Right kidney (tissue), 1 donor: ENCODE data around the gene TNIK.

Source experiments
- DNase-seq: peaks from one replicate; pipeline ENCODE4 v3.0.0-alpha.2; 2016

The TNIK gene

DNA sequence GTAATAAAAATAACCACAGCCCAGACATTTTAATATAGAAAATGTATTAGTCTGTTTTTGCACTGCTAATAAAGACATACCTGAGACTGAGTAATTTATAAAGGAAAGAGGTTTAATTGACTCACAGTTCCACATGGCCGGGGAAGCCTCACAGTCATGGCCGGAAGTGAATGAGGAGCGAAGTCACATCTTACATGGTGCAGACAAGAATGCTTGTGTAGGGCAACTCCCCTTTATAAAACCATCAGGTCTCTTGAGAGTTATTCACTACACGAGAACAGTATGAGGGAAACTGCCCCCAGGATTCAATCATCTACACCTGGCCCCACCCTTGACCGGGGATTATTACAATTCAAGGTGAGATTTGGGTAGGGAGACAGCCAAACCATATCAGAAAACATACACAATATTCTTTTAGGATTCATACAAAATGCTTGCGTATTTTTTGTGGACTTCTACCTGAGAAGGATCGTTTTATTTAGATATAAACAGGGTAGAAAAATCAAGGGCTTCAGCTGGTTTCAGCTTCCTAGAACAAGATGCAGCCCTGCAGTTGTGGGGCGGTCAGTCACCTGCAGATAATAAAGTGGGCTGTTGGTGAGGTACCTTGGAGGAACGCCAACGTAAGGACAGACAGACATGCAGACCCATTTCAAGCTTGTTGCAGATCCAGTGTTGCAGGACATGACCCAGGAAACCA is 101.9 kb downstream of the TNIK start:
- no peak for DNase-seq

DNA sequence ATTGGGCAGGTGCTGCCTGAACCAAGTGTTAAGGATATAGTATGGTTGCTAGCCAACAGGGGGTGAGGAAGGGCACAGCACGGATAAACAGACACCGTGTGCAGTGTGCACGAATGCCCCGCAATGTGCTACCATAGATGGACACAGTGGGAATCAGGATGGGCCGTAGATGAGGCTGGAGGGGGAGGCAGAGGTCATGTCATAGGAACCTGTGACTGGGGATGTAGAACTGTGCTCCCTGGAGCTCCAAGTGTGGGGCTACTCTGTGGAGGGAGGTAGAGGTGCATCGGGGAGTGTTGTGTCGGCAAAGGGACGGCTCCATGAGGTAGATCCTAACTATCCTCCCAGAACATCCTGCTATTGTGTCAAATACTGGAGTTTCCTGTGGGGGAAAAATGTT is 102.5 kb downstream of the TNIK start:
- no peak for DNase-seq

DNA sequence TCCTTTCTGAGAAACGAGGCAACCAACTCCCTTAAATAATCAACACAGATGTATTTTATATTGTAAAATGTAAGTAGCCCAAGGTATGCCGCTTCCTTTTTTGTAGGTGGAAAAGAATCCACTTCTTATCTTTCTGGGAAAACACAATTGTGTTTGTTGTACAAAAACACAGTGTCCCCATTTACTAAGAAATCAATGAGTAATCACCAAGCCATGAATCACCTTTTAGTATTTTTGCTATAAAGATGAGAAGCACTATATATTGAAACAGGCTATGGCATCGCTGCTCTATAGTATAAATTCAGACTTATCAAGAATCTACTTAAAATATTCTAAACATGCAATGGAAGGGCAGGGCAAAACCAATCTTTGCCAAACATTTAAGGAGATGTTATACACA is 104.0 kb downstream of the TNIK start:
- DNase-seq = no peak

DNA sequence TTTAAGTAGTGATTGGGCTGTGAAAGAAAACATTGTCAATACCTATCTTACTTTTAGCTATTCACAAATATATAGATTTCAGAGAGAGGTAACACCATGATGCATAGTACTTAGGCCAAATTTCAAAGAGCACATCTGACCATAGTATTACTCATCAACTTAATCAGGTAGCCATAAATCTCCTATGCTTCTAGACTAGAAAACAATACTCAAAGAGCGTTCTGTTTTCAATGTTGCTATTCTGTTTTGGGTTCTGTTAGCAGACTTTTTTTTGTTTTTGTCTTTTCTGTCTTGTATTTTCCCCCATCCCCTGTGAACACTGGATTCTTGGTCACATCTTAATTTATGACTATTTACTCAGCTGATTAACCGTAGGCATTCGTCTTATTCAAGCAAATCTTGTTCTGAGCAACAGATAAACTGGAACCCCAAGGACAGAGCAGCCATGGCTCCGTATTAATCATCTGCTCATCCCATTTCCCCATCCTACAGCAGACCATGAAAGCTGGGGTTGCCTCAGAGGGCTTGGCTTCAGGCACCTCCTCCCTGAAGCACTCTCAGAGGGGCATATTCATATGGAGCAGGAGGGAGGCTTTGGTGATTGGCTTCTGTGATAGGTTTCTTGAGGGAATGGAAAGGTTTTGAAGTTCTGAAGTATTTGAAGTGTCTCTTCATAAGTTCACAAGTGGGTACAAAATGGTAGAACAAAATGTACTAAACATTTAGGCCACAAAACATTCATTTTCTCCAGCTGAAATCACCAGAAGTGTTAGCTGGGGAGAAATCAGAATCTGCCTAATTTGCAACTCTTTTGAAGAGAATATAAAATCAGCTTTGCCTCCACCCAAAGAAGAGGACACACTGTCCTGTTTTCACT is 105.3 kb downstream of the TNIK start:
- DNase-seq = no peak

DNA sequence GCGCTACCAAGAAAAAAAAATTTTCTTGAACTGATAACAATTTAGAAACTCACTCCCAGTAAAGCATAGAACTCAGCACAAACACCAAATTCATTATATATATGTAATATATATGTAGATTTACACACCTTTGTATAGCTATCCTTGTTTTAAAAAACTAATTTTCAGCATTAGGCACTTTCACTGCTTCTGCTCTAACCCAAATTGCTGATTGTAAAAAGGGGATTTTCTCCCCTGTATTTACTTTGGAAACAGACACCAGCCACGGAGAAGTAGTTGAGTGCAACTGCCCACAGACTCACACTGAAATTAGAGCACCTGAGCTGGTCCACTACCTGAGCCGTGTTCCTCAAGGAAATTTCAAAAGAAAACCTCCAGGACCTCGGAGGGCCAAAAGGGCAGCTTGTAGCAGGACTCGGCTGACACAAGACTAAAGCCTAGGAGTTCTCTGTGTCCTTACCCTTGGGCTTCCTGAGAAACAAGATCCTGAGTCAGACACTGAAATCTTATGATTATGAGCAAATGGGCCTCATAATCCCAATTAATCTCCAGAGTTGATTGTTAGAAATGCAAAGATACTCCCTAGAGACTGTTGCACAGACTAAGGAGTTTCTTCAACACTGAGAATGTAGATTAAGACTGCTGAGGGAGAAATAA is 106.0 kb downstream of the TNIK start:
- no peak for DNase-seq

DNA sequence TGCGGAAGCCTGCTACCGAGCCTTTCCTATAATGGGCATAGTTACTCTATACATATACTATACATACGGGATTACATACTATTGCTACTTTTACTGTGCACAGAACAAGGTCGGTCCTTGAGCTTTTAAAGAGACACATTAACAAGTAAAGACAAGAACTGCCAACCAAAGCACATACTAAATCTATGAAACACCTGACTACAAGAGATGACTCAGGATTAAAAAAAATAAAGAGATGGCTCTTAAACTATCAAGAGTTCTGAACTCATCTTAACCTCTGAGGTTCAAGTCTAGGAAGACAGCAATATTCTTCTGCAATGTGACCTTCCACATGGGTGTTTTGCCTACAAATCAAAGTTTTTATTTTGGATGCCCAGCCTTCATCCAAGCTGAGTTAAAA is 106.8 kb downstream of the TNIK start:
- no peak for DNase-seq

DNA sequence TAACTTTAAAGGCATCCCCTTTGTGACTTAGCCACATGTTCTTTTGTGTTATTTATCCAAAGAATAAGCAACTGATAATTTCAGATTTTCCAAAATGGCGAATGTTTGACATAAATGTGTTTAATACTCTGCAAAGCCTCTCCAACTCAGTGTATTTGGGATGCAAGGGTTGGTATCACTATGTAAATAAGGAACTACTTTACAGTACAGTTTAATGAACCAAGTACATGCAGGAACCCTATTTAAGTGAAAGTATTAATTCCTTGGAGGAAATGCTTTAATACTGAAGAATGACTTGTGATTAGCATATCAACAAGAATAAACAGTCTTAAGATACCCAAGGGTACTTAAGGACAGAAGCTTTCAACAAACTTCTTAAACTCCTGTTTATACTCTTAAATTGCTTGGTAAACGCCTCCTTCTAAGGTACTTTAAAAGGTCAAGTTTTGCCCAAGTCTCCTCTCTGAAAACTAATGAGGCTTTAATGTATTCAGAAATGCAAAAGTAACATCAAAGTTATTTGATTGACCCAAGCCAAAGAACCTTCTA is 107.7 kb downstream of the TNIK start:
- no peak for DNase-seq

DNA sequence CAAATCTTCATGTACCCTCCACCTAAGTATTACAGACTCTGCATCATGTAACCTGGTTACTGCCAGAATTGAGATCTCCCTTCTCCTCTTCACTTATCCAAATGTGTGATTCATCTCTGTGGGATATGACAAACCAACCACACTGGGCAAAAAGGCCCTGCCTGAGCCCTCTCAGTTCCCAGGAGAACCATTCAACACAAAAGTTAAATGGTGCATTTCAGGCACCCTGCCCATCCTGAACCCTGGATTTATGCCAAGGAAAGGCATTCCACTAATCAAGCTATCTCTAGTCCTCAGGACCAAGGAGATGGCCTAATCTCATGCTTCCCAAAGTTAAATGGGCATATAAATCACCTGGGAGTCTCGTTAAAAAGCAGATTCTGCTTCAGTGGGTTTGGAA is 108.5 kb downstream of the TNIK start:
- DNase-seq = no peak

DNA sequence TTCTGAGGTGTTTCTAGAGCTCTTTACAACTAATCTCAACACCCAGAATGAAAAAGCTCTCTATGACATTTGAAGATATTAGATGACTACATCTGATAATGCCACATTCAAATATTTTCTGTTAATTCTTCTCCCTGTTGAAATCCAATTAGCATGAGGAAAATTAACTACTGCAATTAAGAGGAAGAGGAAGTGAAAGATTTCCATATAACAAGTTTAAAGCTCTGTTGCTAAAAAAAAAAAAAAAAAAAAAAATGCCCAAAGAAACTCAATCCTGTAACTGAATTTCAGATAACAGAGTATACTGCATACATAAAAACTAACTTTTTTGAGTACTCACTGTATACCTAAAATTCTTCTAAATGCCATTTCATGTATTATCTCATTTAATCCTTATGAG is 109.8 kb downstream of the TNIK start:
- no peak for DNase-seq

DNA sequence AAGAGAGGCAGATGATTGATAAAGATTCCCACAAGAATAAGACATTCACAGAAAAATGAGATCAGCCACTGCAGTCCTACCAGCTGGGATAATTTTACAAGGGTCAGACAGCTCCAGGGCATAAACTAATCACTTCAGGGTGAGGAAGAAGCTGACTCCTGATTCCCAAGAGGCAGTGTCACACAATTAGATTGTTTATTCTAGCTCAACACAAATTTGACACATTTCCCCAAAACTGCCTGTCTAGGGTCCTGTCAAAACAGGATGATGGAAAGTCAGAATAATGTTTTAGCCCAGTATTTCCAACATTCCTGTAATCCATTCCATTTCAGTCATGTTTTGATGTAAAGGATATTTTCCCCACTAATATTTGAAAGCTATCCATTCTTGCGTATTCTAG is 110.8 kb downstream of the TNIK start:
- DNase-seq = no peak

DNA sequence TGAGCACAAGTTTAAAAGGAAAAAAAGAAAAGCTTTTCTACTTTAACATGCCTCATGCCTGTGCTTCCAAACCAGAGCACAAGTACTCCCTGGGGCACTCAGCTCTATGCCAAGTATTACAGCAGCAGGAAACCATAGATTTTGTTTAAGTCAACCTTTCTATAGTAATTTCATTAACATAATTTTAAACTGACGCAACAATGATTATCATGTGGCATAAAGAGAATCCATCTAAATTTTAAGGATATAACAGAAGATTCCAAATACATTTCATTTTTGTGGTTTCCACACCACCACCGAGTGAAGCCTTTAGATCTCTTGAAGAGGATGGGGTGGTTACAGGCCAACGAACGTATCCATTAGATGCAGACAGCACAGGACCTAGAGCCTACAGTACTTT is 112.1 kb downstream of the TNIK start:
- no peak for DNase-seq

- DNase-seq = no peak
Measured at GRCh38 chr3:171347301-171348039, 112.7 kb downstream of the TNIK start.

GRCh38 chr3:171346582-171347300 is 113.5 kb downstream of the TNIK start:
- DNase-seq = no peak

- DNase-seq = no peak
Measured at GRCh38 chr3:171346019-171346418, 114.2 kb downstream of the TNIK start.

- no peak for DNase-seq
Measured at GRCh38 chr3:171345107-171345843, 114.9 kb downstream of the TNIK start.

DNA sequence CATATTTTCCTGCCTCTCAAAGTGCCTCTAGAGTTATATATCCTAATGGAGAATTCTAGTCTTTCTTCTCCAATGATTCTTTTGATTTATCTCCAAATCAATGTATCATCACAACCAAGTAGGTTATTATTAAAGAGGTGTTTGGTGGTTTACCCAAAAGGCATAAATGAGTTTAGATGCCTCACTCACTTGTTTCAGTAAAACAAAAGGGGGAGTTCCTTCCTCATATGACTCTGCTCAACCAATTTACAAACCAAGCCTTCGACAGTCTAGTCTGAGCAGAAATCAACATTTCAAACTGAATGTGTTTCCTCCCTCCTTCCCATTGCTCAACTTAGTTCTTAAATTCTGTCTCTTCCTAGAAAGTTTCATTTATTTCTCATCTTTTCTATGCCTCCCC is 116.5 kb downstream of the TNIK start:
- DNase-seq = no peak

DNA sequence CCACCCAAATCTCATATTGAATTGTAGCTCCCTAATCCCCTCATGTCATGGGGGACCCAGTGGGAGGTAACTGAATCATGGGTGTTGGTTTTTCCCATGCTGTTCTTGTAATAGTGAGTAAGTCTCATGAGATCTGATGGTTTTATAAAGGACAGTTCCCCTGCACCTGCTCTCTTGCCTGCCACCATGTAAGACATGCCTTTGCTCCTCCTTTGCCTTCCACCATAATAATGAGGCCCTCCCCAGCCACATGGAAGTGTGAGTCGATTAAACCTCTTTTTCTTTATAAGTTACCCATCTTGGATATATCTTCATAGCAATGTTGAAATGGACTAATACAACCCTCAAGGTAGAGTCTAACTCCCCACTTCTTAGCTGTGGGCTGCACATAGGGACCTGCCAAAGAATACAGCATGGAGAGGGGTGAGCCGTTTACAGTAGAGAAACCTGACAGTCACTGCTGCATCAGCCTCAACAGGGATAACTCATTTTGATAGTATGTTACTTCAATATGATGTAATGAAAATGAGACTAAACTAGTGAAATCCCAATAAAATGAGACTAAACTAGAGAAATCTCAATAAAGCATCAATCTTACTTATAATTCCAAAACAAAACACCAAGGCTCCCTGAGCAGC is 117.3 kb downstream of the TNIK start:
- DNase-seq = no peak

GRCh38 chr3:171342200-171342599 is 118.0 kb downstream of the TNIK start:
- no peak for DNase-seq

GRCh38 chr3:171340434-171340833 is 119.8 kb downstream of the TNIK start:
- DNase-seq = no peak

GRCh38 chr3:171339598-171339997 is 120.6 kb downstream of the TNIK start:
- no peak for DNase-seq
